Measurements from ENCODE around the gene EPHA6.
A peak's percentile ranks its signal among the peaks of the same experiment; 100 is the strongest.

EPHA6 gene

DNA sequence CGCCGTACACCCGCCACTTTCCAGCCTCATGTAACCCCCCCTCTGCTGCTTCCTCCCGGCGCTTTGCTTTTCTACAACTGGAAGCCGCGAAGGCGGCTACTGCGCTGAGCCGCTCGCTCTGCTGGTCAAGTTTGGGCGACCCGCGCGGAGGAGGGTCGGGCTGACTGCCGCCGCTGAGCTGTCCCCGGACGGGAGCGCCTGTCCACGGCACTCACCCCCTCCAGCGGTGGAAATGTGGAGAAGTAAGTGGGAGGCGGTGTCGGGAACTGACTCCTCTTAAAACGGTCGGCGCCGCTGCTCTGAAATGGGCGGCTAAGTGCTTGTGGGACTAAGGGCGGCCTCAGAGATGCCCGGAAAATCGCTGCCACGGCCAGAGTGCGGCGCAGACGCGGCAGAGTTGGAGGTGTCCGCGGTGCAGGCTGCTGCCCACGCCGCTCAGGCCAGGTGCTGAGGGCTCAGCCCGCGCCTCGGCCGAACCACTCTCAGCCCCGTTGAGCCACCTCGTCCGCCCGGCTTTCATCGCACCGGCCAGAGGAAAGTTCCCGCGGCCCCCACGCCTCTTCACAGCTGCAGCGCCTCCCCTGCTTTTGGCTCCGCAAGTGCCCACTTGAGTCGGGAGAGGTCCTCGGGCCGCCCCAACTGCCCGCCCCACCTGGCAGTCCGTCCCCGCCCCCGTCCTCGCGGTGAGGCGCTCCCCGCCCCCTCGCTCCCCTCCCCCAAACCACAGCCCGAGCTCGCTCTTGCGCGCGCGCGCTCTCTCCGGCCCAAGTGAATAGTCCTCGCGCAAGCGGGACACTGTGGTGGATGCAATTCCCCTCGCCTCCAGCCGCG is at the start of gene EPHA6:
Gene EPHA6, plus strand, starts transcription at position 775 of the 831 bp plus-strand sequence.
- Histone ChIP-seq H3K4me1 (ENCODE audit: control insufficient read depth, insufficient read depth, low read length) (peaks cover 8% of the 10 kb centered on the region), H3K9ac (ENCODE audit: low read length) (peak within 1 kb of the TSS; percentile 54), H3K36me3 (ENCODE audit: control insufficient read depth, insufficient read depth, low read length, severe bottlenecking) (no peaks in the 10 kb centered on the region), H3K9me3 (ENCODE audit: control insufficient read depth, low read length) (no peaks in the 10 kb centered on the region), H3K27me3 (replicated peaks; ENCODE audit: control insufficient read depth, insufficient read depth, low read length) (peaks cover 14% of the 10 kb centered on the region), H3K4me3 (ENCODE audit: low read length) (peak within 1 kb of the TSS; percentile 78)
- DNase-seq (ENCODE audit: low read depth): peak; percentile 82

DNA sequence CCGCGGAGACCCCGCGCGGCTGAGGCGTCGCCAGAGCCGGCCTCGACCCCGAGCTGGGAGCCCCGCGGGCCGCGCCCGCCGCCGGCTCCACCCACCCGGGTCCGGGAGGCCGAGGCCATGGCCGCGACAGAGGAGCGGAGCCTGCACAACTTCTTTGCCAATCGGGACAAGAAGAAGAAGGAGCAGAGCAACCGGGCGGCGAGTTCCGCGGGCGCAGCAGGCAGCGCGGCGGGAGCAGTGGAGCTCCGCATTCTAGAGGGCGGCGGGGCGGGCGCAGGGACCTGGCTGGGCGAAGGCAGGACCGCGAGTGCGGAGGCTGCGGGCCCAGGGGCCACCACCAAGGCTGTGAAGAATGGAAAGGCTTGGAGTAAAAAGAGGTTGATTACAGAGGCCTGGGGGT is 37.6 kb upstream of the EPHA6 start:
- Histone ChIP-seq H3K9me3 (ENCODE audit: control insufficient read depth, low read length) (peaks cover 11% of the 10 kb centered on the region), H3K4me3 (ENCODE audit: low read length) (no peak overlapping the region), H3K9ac (ENCODE audit: low read length) (no peak overlapping the region), H3K36me3 (ENCODE audit: control insufficient read depth, insufficient read depth, low read length, severe bottlenecking) (no peaks in the 10 kb centered on the region), H3K4me1 (ENCODE audit: control insufficient read depth, insufficient read depth, low read length) (no peaks in the 10 kb centered on the region), H3K27me3 (replicated peaks; ENCODE audit: control insufficient read depth, insufficient read depth, low read length) (no peaks in the 10 kb centered on the region)
- DNase-seq (ENCODE audit: low read depth): no peak

DNA sequence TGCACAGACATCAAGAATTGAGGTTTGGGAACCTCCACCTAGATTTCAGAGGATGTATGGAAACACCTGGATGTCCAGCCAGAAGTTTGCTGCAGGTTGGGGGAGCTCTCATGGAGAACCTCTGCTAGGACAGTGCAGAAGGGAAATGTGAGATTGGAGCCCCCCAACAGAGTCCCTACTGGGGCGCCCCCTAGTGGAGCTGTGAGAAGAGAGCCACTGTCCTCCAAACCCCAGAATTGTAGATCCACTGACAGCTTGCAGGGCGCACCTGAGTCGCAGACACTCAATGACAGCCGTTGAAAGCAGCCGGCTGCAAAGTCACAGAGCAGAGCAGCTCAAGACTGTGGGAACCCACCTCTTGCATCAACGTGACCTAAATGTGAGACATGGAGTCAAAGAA is 34.6 kb upstream of the EPHA6 start:
- Histone ChIP-seq H3K36me3 (ENCODE audit: control insufficient read depth, insufficient read depth, low read length, severe bottlenecking) (no peaks in the 10 kb centered on the region), H3K4me1 (ENCODE audit: control insufficient read depth, insufficient read depth, low read length) (no peaks in the 10 kb centered on the region), H3K4me3 (ENCODE audit: low read length) (no peak overlapping the region), H3K9ac (ENCODE audit: low read length) (no peak overlapping the region), H3K9me3 (ENCODE audit: control insufficient read depth, low read length) (peaks cover 5% of the 10 kb centered on the region), H3K27me3 (replicated peaks; ENCODE audit: control insufficient read depth, insufficient read depth, low read length) (no peaks in the 10 kb centered on the region)
- DNase-seq (ENCODE audit: low read depth): no peak

DNA sequence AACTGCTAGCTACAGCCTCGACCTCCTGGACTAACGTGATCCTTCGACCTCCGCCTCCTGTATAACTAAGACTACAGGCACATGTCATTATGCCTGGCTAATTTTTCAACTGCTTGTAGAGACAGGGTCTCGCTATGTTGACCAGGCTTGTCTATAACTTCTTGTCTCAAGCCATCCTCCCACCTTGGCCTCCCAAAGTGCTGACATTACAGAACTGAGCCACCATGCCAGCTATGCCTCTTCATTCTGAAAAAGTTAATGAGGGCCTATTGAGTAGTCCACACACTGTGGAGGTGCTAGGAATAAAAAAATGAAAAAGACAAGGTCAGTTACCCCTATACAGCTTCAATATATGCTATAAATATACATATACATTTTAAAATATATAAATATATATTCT is 18.3 kb upstream of the EPHA6 start:
- Histone ChIP-seq H3K27me3 (replicated peaks; ENCODE audit: control insufficient read depth, insufficient read depth, low read length) (no peaks in the 10 kb centered on the region), H3K9me3 (ENCODE audit: control insufficient read depth, low read length) (no peaks in the 10 kb centered on the region), H3K9ac (ENCODE audit: low read length) (no peak overlapping the region), H3K4me1 (ENCODE audit: control insufficient read depth, insufficient read depth, low read length) (no peaks in the 10 kb centered on the region), H3K4me3 (ENCODE audit: low read length) (no peak overlapping the region), H3K36me3 (ENCODE audit: control insufficient read depth, insufficient read depth, low read length, severe bottlenecking) (no peaks in the 10 kb centered on the region)
- no peak for DNase-seq (ENCODE audit: low read depth)

DNA sequence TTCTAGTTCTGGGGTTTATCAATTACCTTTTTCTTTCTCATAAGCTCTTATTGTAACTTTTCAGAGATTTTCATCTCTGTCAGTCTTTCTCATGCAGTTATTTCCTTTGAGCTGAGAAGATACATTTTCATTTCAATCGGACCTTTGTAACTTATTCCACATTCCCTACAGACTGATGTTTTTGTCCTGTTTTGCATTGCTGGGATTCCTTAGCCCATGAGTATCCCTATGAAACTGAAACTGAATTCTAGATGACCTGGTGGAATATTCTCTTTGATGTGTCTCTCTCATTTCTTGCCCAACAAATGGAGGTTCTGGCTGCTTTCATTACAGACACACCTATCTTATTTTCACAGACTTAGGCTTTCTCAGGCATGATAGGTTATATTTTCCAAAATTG is 10.5 kb upstream of the EPHA6 start:
- Histone ChIP-seq H3K9ac (ENCODE audit: low read length) (no peak overlapping the region), H3K36me3 (ENCODE audit: control insufficient read depth, insufficient read depth, low read length, severe bottlenecking) (no peaks in the 10 kb centered on the region), H3K4me3 (ENCODE audit: low read length) (no peak overlapping the region), H3K4me1 (ENCODE audit: control insufficient read depth, insufficient read depth, low read length) (no peaks in the 10 kb centered on the region), H3K9me3 (ENCODE audit: control insufficient read depth, low read length) (no peaks in the 10 kb centered on the region), H3K27me3 (replicated peaks; ENCODE audit: control insufficient read depth, insufficient read depth, low read length) (no peaks in the 10 kb centered on the region)
- peak; percentile 2 for DNase-seq (ENCODE audit: low read depth)

DNA sequence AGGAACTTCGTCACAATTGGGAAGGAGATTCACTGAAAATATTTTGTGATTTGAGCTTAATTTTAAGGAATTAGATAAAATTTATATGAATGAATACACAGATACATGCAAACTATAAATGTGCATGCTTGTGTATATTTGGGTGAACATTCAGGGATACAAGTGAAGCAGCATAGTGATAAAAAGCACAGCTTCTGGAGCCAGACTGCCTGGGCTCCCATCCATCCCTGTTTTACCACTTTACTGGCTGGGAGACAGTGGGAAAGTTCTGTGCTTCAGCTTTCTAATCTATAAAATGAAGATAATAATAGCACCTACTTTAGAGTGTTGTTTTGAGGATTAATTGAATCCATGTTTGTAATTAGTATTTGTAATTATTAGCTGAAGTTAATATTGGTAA is 8.1 kb upstream of the EPHA6 start:
- no peaks in the 10 kb centered on the region for H3K36me3 ChIP-seq (ENCODE audit: control insufficient read depth, insufficient read depth, low read length, severe bottlenecking)
- H3K4me1 ChIP-seq (ENCODE audit: control insufficient read depth, insufficient read depth, low read length): no peaks in the 10 kb centered on the region
- no peak overlapping the region for H3K4me3 ChIP-seq (ENCODE audit: low read length)
- peaks cover under 1% of the 10 kb centered on the region for H3K27me3 ChIP-seq (replicated peaks; ENCODE audit: control insufficient read depth, insufficient read depth, low read length)
- no peaks in the 10 kb centered on the region for H3K9me3 ChIP-seq (ENCODE audit: control insufficient read depth, low read length)
- no peak for DNase-seq (ENCODE audit: low read depth)
- H3K9ac ChIP-seq (ENCODE audit: low read length): no peak overlapping the region

DNA sequence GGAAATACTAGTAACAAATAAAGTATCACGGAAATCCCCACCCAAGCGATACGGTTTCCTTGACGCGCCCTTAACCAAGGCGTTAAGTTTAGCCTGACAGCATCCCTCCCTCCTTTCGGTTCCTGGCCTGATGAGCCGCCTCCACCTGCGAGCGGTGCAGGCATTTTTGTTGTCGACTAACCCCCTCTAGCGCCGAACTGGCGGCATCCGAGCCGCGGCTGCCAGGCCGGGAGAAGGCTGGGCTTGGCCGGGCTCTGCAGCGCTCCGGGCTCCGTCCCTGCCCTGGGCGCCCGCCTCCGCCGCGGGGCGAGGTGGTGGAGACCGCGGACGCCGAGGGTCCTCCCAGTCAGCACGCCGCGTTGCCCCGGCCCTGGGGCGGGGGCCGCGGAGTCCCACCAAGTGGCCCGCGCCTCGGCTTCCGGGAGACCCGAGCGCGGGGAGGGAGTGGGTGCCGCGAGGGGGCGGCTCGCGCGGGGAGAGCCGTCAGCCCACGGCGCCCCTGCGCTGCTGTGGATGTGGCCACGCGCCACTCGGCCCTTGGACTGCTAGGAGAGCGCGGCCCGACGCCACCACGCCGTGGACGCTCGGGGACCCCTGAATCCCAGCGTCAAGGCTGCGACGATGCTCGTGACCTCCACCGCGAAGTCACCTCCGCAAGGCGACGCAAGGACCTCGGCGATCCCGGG is 1.1 kb upstream of the EPHA6 start:
- Histone ChIP-seq H3K4me1 (ENCODE audit: control insufficient read depth, insufficient read depth, low read length) (peaks cover 8% of the 10 kb centered on the region), H3K9ac (ENCODE audit: low read length) (peak overlapping the region; percentile 54), H3K4me3 (ENCODE audit: low read length) (peak overlapping the region; percentile 78), H3K27me3 (replicated peaks; ENCODE audit: control insufficient read depth, insufficient read depth, low read length) (peaks cover 14% of the 10 kb centered on the region), H3K9me3 (ENCODE audit: control insufficient read depth, low read length) (no peaks in the 10 kb centered on the region), H3K36me3 (ENCODE audit: control insufficient read depth, insufficient read depth, low read length, severe bottlenecking) (no peaks in the 10 kb centered on the region)
- DNase-seq (ENCODE audit: low read depth): peak; percentile 89

DNA sequence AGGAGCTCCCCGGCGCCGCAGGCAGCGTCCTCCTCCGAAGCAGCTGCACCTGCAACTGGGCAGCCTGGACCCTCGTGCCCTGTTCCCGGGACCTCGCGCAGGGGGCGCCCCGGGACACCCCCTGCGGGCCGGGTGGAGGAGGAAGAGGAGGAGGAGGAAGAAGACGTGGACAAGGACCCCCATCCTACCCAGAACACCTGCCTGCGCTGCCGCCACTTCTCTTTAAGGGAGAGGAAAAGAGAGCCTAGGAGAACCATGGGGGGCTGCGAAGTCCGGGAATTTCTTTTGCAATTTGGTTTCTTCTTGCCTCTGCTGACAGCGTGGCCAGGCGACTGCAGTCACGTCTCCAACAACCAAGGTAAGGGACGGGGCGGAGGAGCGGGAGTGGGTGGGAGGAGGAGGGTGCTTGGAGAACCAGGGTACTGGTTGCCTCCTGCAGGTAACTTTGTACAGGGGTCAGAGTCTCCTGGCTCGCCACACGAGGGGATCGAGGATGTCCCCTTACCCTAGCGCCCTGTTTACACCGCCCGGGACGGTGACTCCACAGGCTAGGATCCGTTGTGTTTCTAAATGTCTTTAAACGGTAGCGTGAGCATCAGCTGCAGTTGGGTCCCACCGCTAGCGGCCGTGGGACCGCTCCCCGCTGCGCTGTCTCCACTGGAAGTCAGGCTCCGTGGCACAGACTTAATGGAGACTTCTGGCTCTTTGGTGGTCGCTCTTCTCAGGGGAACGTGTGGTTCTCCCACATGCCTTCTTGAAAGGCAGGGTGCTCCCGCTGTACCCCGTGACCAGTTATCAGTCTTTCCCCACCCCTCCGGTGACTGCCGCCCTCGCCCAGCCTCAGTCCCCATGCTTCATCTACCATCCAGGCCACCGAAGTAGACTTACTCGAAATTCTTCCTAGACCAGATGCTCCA is 515 bp downstream of the EPHA6 start:
- peak overlapping the region; percentile 41 for H3K4me3 ChIP-seq (ENCODE audit: low read length)
- H3K4me1 ChIP-seq (ENCODE audit: control insufficient read depth, insufficient read depth, low read length): peaks cover 8% of the 10 kb centered on the region
- peak; percentile 3 for DNase-seq (ENCODE audit: low read depth)
- no peak overlapping the region for H3K9ac ChIP-seq (ENCODE audit: low read length)
- H3K36me3 ChIP-seq (ENCODE audit: control insufficient read depth, insufficient read depth, low read length, severe bottlenecking): no peaks in the 10 kb centered on the region
- peaks cover 14% of the 10 kb centered on the region for H3K27me3 ChIP-seq (replicated peaks; ENCODE audit: control insufficient read depth, insufficient read depth, low read length)
- H3K9me3 ChIP-seq (ENCODE audit: control insufficient read depth, low read length): no peaks in the 10 kb centered on the region

DNA sequence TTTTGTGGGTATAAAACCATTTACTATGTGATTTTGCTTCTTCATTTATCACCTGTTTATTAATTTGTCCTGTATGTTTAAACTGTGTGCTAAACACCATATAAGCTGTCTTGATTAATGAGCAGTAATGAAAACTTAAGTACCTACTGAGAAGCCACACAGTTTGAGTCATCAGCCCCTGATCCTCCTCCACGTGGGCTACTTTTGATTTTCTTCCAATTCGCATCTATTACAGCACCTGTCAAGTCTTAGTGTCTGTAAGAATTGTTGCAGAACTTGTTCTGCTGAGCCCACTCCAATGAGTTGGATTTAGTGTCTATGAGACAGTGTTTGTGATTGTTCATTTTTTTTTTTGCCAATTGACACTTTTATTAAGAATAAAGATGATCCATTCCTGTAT is 16.8 kb downstream of the EPHA6 start:
- no peak for DNase-seq (ENCODE audit: low read depth)
- Histone ChIP-seq H3K9me3 (ENCODE audit: control insufficient read depth, low read length) (no peaks in the 10 kb centered on the region), H3K4me3 (ENCODE audit: low read length) (no peak overlapping the region), H3K4me1 (ENCODE audit: control insufficient read depth, insufficient read depth, low read length) (no peaks in the 10 kb centered on the region), H3K36me3 (ENCODE audit: control insufficient read depth, insufficient read depth, low read length, severe bottlenecking) (no peaks in the 10 kb centered on the region), H3K27me3 (replicated peaks; ENCODE audit: control insufficient read depth, insufficient read depth, low read length) (no peaks in the 10 kb centered on the region), H3K9ac (ENCODE audit: low read length) (no peak overlapping the region)

DNA sequence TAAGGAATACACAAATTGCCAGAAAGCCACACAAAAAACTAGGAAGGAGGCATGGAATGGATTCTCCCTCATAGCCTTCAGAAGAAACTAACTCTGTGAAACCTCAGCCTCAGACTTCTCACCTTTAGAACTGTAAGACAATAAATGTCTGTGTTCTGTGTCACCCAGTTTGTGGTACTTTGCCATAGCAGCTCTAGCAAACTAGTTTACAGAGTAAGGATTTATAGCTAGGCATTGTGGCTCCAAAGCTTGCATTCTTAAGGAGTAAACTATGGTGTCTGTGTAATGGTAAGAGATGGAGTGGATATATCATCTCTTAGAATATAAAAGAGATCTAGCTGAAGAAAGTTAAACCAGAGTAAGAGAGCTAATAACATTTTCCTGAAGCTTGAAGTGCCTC is 18.9 kb downstream of the EPHA6 start:
- no peaks in the 10 kb centered on the region for H3K27me3 ChIP-seq (replicated peaks; ENCODE audit: control insufficient read depth, insufficient read depth, low read length)
- no peaks in the 10 kb centered on the region for H3K36me3 ChIP-seq (ENCODE audit: control insufficient read depth, insufficient read depth, low read length, severe bottlenecking)
- no peak for DNase-seq (ENCODE audit: low read depth)
- H3K9me3 ChIP-seq (ENCODE audit: control insufficient read depth, low read length): no peaks in the 10 kb centered on the region
- H3K9ac ChIP-seq (ENCODE audit: low read length): no peak overlapping the region
- no peaks in the 10 kb centered on the region for H3K4me1 ChIP-seq (ENCODE audit: control insufficient read depth, insufficient read depth, low read length)
- H3K4me3 ChIP-seq (ENCODE audit: low read length): no peak overlapping the region

All from adipocyte (in vitro differentiated cells).